BE2C (cell line): ENCODE results near the gene NR2F1.

ENCODE experiments used
- DNase-seq: peaks from one replicate; pipeline ENCODE4 v3.0.0-alpha.2; 2020
- H3K27me3 ChIP-seq: fragments of 250-450 bp; sonication (Bioruptor Pico); 2 replicates; pipeline ENCODE4 v1.5.1; 2020; ENCODE audit warnings: mild to moderate bottlenecking
- H3K36me3 ChIP-seq: fragments of 250-450 bp; sonication (Bioruptor Pico); 2 replicates; pipeline ENCODE4 v1.5.1; 2020; ENCODE audit warnings: mild to moderate bottlenecking
- H3K4me1 ChIP-seq: fragments of 250-450 bp; sonication (Bioruptor Pico); 2 replicates; pipeline ENCODE4 v1.5.1; 2020
- H3K4me3 ChIP-seq: 2 replicates; pipeline ENCODE4 v1.5.1; 2011; ENCODE audit warnings: low read depth, low read length
- H3K9me3 ChIP-seq: fragments of 250-450 bp; sonication (Bioruptor Pico); 2 replicates; pipeline ENCODE4 v1.5.1; 2020
- TF ChIP-seq, protein P1 (sequence below): IDR thresholded peaks from 2 replicates; pipeline ENCODE4 v1.5.1; 2012; ENCODE audit warnings: mild to moderate bottlenecking, low read depth, low read length

NR2F1 gene

DNA sequence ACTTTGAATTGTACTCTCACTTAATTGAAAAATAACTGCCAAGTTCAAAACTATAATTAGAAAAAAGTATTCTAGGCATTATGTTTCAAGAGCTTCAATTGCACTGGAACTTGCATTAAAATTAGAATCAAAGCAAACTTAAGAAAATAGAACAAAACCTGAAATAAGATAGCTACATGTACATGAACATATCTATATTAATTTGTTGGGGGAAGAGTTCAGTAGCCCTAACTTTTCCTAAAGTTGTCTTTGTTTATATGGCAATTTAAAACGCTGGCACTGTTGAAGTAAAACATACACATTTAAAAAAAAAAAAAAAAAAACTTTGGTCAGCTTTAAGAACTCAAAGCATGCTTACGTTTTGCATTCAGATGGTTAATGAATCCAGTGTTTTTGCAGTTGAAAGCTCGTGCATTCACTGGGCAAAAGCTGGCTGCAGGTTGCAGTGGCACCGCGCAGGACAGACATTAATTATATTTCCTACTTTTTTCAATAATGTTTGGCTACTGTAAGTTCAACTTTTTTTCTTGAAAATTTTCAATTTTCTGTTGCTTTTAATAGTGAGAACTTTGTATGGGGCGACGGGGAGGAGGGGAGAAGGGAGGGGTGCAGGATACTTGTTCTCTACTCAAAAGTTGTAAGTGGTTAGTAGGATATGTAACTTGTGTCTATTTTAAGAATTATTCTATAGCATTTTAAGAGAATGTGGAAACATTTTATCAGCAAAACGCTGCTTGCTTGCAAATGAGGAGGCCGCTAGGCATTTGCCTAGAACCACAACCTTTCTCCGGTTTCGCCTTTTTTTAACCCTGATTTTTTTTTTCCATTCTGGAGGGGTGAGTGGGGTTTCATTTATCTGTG is 3.9 kb downstream of the NR2F1 start:
- H3K4me3 ChIP-seq, result peak overlapping the region; percentile 71; the same call in 1 of the 2 replicates
- TF ChIP-seq, protein P1, sequence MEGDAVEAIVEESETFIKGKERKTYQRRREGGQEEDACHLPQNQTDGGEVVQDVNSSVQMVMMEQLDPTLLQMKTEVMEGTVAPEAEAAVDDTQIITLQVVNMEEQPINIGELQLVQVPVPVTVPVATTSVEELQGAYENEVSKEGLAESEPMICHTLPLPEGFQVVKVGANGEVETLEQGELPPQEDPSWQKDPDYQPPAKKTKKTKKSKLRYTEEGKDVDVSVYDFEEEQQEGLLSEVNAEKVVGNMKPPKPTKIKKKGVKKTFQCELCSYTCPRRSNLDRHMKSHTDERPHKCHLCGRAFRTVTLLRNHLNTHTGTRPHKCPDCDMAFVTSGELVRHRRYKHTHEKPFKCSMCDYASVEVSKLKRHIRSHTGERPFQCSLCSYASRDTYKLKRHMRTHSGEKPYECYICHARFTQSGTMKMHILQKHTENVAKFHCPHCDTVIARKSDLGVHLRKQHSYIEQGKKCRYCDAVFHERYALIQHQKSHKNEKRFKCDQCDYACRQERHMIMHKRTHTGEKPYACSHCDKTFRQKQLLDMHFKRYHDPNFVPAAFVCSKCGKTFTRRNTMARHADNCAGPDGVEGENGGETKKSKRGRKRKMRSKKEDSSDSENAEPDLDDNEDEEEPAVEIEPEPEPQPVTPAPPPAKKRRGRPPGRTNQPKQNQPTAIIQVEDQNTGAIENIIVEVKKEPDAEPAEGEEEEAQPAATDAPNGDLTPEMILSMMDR, result no peak
- DNase-seq, result no peak
- no peaks in the 10 kb centered on the region for H3K27me3 ChIP-seq
- no peaks in the 10 kb centered on the region for H3K4me1 ChIP-seq
- peaks cover 10% of the 10 kb centered on the region for H3K36me3 ChIP-seq
- H3K9me3 ChIP-seq, result no peaks in the 10 kb centered on the region

DNA sequence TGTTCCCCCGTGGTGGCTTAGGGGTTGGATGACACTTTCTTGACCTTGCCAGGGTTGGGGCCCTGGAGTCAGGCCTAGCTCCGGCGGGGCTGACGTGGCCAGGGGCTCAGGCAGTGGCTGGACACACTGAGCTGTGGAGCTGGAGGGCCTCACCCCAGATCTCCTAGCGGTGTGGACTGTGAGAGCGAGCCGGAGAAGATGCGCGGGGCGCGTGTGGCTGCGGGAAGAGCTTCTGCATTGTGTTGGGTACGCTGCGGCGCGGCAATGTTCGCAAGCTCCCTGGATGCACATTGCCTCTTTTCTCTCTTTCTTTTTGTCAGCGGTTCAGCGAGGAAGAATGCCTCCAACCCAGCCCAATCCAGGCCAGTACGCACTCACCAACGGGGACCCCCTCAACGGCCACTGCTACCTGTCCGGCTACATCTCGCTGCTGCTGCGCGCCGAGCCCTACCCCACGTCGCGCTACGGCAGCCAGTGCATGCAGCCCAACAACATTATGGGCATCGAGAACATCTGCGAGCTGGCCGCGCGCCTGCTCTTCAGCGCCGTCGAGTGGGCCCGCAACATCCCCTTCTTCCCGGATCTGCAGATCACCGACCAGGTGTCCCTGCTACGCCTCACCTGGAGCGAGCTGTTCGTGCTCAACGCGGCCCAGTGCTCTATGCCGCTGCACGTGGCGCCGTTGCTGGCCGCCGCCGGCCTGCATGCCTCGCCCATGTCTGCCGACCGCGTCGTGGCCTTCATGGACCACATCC is 4.8 kb downstream of the NR2F1 start:
- Histone ChIP-seq H3K27me3 (no peaks in the 10 kb centered on the region), H3K36me3 (peaks cover 10% of the 10 kb centered on the region), H3K9me3 (no peaks in the 10 kb centered on the region), H3K4me1 (no peaks in the 10 kb centered on the region), H3K4me3 (no peak overlapping the region)
- TF ChIP-seq, protein P1, result no peak
- no peak for DNase-seq

DNA sequence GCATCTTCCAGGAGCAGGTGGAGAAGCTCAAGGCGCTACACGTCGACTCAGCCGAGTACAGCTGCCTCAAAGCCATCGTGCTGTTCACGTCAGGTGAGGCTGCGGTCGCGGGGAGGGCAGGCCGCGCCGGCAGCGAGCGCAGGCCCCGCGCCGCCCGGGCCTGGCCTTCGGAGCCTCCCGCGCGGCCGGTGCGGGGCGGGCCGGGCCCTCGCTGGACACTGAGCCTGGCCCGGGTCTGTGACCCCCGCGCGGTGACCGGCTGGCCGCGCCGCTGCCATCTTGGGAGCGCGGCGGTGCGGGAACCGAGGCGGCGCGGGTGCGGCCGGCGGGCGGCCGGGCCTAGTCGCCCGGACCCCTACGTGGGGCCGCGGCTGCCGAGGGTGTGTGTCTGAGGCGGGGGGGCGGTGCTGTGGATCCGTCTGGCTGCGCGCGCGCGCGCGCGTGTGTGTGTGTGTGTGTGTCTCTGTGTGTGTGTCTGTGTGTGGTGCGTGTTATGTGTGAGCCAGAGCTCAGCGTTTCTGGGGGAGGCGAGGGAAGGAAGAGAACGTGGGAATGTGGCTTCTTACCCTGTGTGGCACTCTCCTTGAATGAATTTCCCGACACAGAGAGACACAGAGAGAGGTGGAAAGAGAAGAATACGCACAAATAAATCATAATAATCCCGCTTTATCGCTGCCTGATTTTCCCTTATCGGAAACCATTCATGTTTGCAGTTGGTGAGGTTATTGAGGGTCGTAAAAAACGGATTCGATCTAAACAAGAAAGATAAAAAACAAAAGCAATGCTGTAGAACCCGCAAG is 5.5 kb downstream of the NR2F1 start:
- Histone ChIP-seq H3K4me1 (no peaks in the 10 kb centered on the region), H3K9me3 (no peaks in the 10 kb centered on the region), H3K4me3 (no peak overlapping the region), H3K36me3 (peaks cover 11% of the 10 kb centered on the region), H3K27me3 (no peaks in the 10 kb centered on the region)
- TF ChIP-seq, protein P1, result no peak
- no peak for DNase-seq

DNA sequence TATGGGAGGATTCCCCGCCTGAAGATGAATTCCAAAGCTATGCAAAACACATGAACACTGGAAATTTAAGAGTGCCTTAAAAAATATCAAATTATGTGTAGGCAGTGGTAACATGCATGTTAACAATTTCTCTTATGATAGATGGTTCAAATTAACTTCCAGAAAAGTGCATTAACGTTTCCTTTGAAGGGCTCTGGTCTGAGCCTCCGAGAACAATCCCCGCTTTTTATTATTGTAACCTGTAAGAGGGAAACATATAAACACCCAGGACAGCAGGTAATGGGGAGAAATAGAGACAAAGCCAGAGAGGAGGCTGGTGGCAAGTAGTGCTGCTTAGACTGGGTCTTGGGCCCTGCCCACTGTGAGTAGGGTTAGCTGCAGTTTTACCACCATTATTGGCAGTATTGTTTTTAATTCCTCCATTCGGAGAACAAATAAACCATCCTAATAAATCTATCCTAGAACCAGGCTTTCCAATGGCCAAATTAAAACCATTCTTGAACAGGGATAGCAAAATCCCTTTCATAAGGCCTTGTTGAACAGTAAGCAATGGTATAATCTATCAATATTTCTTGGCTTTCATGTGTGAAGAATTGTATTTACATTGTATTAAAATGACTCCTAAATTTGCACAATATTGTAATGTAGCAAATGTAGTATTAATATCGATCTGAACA is 6.3 kb downstream of the NR2F1 start:
- Histone ChIP-seq H3K36me3 (peaks cover 16% of the 10 kb centered on the region), H3K9me3 (no peaks in the 10 kb centered on the region), H3K27me3 (no peaks in the 10 kb centered on the region), H3K4me1 (no peaks in the 10 kb centered on the region), H3K4me3 (no peak overlapping the region)
- DNase-seq, result no peak
- TF ChIP-seq, protein P1, result no peak

DNA sequence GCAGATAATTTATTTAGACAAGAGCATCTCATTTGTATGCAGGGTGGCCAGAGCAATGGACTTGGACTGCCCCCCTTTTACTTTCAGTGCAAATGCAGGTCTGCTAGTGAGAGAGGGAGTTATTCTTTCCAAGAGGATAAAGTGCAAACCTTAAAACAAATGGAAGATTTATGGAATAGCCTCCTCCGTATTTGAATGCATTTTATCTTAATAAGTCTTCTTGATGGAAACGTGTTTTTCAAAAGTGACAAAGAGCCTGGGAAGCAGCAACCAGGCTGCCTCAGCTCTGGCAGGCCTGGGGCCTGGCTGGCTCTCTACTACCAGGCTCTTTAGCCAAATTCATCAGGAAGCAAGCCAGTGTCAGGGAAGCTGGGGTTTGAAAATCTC is 6.8 kb downstream of the NR2F1 start:
- Histone ChIP-seq H3K9me3 (no peaks in the 10 kb centered on the region), H3K4me3 (no peak overlapping the region), H3K4me1 (no peaks in the 10 kb centered on the region), H3K36me3 (peaks cover 20% of the 10 kb centered on the region), H3K27me3 (no peaks in the 10 kb centered on the region)
- TF ChIP-seq, protein P1, result no peak
- no peak for DNase-seq
